Keratinocyte (primary cell): Measurements from ENCODE around the gene DBET. TPM values are rescaled to one million over a fixed set of nuclear protein-coding genes. Genes with fewer than 3 reads are reported as not detected.
"Not testable (repeated sequence)": the region's sequence is repeated elsewhere in the genome, so short reads cannot be mapped to it uniquely, and the experiment has no call there.

Source experiments
- DNase-seq: peaks from one replicate; pipeline ENCODE4 v3.0.0-alpha.2; 2011; ENCODE audit warnings: low read depth, missing footprints, low spot score
- FAIRE-seq: peaks from 2 replicates; lab custom pipeline; 2011; peaks lifted over from hg19 to GRCh38; lab: Jason Lieb, UNC
- H2AFZ ChIP-seq: 2 replicates; pipeline ENCODE4 v1.6.0; 2012; ENCODE audit warnings: low read length, control low read depth, inconsistent platforms; ENCODE audit not compliant: control insufficient read depth
- H3K27ac ChIP-seq: 2 replicates; pipeline ENCODE4 v1.5.1; 2011; ENCODE audit warnings: low read length; ENCODE audit not compliant: control insufficient read depth, insufficient read depth
- H3K27me3 ChIP-seq: 3 replicates; pipeline ENCODE4 v1.6.0; 2011; ENCODE audit warnings: low read length; ENCODE audit not compliant: control insufficient read depth, insufficient read depth; ENCODE audit errors: extremely low read depth
- H3K36me3 ChIP-seq, 2 experiments: 2 replicates in 1 of 2; 3 replicates in 1 of 2; pipeline ENCODE4 v1.5.1; 2011; ENCODE audit warnings: low read length in 2 of 2, mild to moderate bottlenecking in 1 of 2; ENCODE audit not compliant: control insufficient read depth in 2 of 2, insufficient read depth in 2 of 2; ENCODE audit errors: extremely low read depth in 1 of 2
- H3K4me1 ChIP-seq: 3 replicates; pipeline ENCODE4 v1.5.1; 2011; ENCODE audit warnings: low read length; ENCODE audit not compliant: control insufficient read depth, insufficient read depth; ENCODE audit errors: extremely low read depth
- H3K4me2 ChIP-seq: 3 replicates; pipeline ENCODE4 v1.6.0; 2011; ENCODE audit warnings: low read depth, low read length; ENCODE audit not compliant: control insufficient read depth, insufficient read depth; ENCODE audit errors: extremely low read depth
- H3K4me3 ChIP-seq, 3 experiments: fragments of 200-600 bp in 1 of 3; sonication (generic) in 1 of 3; 2 replicates in 2 of 3; 3 replicates in 1 of 3; pipeline ENCODE4 v1.5.1; 2011 to 2016; ENCODE audit warnings: low read length in 3 of 3, mild to moderate bottlenecking in 3 of 3, control low read depth in 2 of 3, inconsistent platforms in 1 of 3, low read depth in 1 of 3, mixed read lengths in 1 of 3, mixed run types in 1 of 3, moderate library complexity in 1 of 3; ENCODE audit not compliant: control insufficient read depth in 2 of 3, insufficient read depth in 2 of 3; ENCODE audit errors: extremely low read depth in 1 of 3
- H3K79me2 ChIP-seq: 2 replicates; pipeline ENCODE4 v1.6.0; 2012; ENCODE audit warnings: low read length; ENCODE audit not compliant: control insufficient read depth, insufficient read depth
- H3K9ac ChIP-seq: 3 replicates; pipeline ENCODE4 v1.6.0; 2011; ENCODE audit warnings: low read length; ENCODE audit not compliant: control insufficient read depth, insufficient read depth; ENCODE audit errors: extremely low read depth
- H3K9me1 ChIP-seq: 3 replicates; pipeline ENCODE4 v1.6.0; 2011; ENCODE audit warnings: low read length; ENCODE audit not compliant: control insufficient read depth, insufficient read depth; ENCODE audit errors: extremely low read depth
- H3K9me3 ChIP-seq: 2 replicates; pipeline ENCODE4 v1.5.1; 2012; ENCODE audit warnings: low read depth, low read length; ENCODE audit not compliant: control insufficient read depth
- H4K20me1 ChIP-seq: 3 replicates; pipeline ENCODE4 v1.6.0; 2011; ENCODE audit warnings: low read length; ENCODE audit not compliant: control insufficient read depth, insufficient read depth; ENCODE audit errors: extremely low read depth
- dilution Hi-C: fragments of 300-500 bp; cut with MboI; formaldehyde crosslinking; loops from one replicate; pipeline ENCODE4 v1.7.0; 2020; ENCODE audit warnings: low sequenced_read_pairs; ENCODE audit not compliant: extremely low pct_ligation_motif_present
- polyA plus RNA-seq, 5 experiments: library from polyadenylated mRNA; depleted of rRNA in 3 of 5; stranded (reverse) in 3 of 5; stranded (forward) in 1 of 5; unstranded in 1 of 5; fragments of >200 nt; gene quantifications; 1 replicate in 1 of 5; 2 replicates in 3 of 5; 3 replicates in 1 of 5; pipeline versions ENCODE4 v1.2.1 to v1.2.3, GENCODE V29; 2011 to 2012; ENCODE audit warnings: missing spikeins in 2 of 5, low read depth in 1 of 5, low replicate concordance in 1 of 5

DBET gene
- polyA plus RNA-seq, 1 donor (not counting 4 experiments of a cell fraction or from before 2014, with no cell fraction given) = not detected

GRCh38 chr4:190049378-190050239 is 14.7 kb upstream of the DBET start:
- H3K79me2 ChIP-seq, FAIRE-seq, H3K9ac ChIP-seq, H2AFZ ChIP-seq, H3K27me3 ChIP-seq, H3K27ac ChIP-seq, H3K4me2 ChIP-seq, H3K9me1 ChIP-seq, H3K4me1 ChIP-seq, H4K20me1 ChIP-seq, DNase-seq, H3K36me3 ChIP-seq, H3K9me3 ChIP-seq, dilution Hi-C loops, H3K4me3 ChIP-seq: not testable (repeated sequence)

GRCh38 chr4:190058997-190059396 is 5.3 kb upstream of the DBET start:
- H4K20me1 ChIP-seq, FAIRE-seq, H3K79me2 ChIP-seq, H2AFZ ChIP-seq, H3K4me2 ChIP-seq, H3K4me3 ChIP-seq, dilution Hi-C loops, DNase-seq, H3K27me3 ChIP-seq, H3K36me3 ChIP-seq, H3K27ac ChIP-seq, H3K9ac ChIP-seq, H3K9me3 ChIP-seq, H3K4me1 ChIP-seq, H3K9me1 ChIP-seq: not testable (repeated sequence)

- H2AFZ ChIP-seq, H3K36me3 ChIP-seq, H3K27ac ChIP-seq, H3K4me1 ChIP-seq, dilution Hi-C loops, H3K9ac ChIP-seq, H3K9me3 ChIP-seq, FAIRE-seq, H3K4me2 ChIP-seq, H3K4me3 ChIP-seq, H3K79me2 ChIP-seq, H4K20me1 ChIP-seq, DNase-seq, H3K27me3 ChIP-seq, H3K9me1 ChIP-seq: not testable (repeated sequence)
Observed at GRCh38 chr4:190064805-190065204, 503 bp downstream of the DBET start.

- FAIRE-seq, H3K79me2 ChIP-seq, H3K27ac ChIP-seq, H3K4me1 ChIP-seq, H3K27me3 ChIP-seq, H3K9ac ChIP-seq, H4K20me1 ChIP-seq, H3K4me2 ChIP-seq, H3K36me3 ChIP-seq, H2AFZ ChIP-seq, H3K4me3 ChIP-seq, H3K9me3 ChIP-seq, H3K9me1 ChIP-seq, DNase-seq, dilution Hi-C loops: not testable (repeated sequence)
Observed at GRCh38 chr4:190068351-190068750, 4.0 kb downstream of the DBET start.

GRCh38 chr4:190093052-190093451 is 28.8 kb downstream of the DBET start:
- H3K4me1 ChIP-seq, H3K9me1 ChIP-seq, H3K79me2 ChIP-seq, H3K9ac ChIP-seq, H3K9me3 ChIP-seq, H4K20me1 ChIP-seq, H3K4me3 ChIP-seq, H2AFZ ChIP-seq, dilution Hi-C loops, H3K36me3 ChIP-seq, FAIRE-seq, H3K27ac ChIP-seq, DNase-seq, H3K27me3 ChIP-seq, H3K4me2 ChIP-seq: not testable (repeated sequence)
